ENCODE measurements around the gene GPRIN3.
A peak's percentile ranks its signal among the peaks of the same experiment; 100 is the strongest.

GPRIN3 gene

GRCh38 chr4:89253935-89254334 is 53.7 kb downstream of the GPRIN3 start:
- no peak for DNase-seq

- no peak for DNase-seq
Observed at GRCh38 chr4:89253311-89253710, 54.3 kb downstream of the GPRIN3 start.

- no peak for DNase-seq
Observed at GRCh38 chr4:89251396-89251795, 56.2 kb downstream of the GPRIN3 start.

GRCh38 chr4:89249716-89250361 is 57.8 kb downstream of the GPRIN3 start:
- DNase-seq = peak; percentile 45 to 59

- DNase-seq = no peak
Observed at GRCh38 chr4:89249313-89249712, 58.3 kb downstream of the GPRIN3 start.

- DNase-seq = peak; percentile 76 to 85
Observed at GRCh38 chr4:89248879-89249281, 58.7 kb downstream of the GPRIN3 start.

DNA sequence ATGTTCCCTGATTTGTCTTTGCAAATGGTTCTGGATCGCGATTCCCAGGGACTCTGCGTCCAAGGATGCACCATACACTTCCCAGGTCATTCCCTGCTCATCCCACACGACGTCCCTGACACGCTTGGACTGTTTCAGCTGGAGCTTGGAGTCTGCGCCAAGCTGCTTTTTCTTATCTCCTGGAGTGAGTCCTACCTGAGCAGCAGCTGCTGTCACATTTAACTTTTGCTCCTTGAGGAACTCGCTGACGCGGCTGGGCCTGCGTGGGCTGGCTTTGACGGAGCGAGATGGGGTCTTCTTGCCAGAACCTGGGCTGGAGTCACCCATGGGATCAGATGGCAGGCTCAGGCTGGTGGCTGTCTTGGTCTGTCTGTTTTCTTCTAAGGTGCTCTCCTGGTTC is 59.6 kb downstream of the GPRIN3 start:
- DNase-seq = no peak

GRCh38 chr4:89245459-89245858 is 62.1 kb downstream of the GPRIN3 start:
- DNase-seq = peak; percentile 65 to 74

DNA sequence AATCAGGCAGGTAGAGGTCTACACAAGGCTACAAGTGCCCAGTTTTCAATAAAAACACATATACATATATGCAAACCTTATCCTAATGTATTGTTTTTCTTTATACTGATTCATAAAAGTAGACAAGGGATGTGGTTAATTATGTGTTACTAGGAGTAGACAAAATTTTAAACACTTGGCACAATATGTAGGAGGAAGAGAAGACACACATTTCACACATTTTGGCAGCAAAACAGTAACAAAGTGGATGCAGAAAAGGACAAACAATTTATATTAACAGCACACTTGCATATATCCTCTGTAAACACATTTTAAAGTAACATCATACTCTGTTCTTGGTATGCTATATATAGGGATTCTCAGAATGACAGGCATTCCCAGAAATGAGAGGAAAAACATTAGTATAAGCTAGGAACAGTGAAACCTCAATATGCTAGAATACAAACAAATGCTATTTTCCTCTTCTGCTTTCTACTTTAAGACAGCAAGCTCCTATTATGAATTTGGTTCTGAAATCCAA is 63.8 kb downstream of the GPRIN3 start:
- no peak for DNase-seq

DNA sequence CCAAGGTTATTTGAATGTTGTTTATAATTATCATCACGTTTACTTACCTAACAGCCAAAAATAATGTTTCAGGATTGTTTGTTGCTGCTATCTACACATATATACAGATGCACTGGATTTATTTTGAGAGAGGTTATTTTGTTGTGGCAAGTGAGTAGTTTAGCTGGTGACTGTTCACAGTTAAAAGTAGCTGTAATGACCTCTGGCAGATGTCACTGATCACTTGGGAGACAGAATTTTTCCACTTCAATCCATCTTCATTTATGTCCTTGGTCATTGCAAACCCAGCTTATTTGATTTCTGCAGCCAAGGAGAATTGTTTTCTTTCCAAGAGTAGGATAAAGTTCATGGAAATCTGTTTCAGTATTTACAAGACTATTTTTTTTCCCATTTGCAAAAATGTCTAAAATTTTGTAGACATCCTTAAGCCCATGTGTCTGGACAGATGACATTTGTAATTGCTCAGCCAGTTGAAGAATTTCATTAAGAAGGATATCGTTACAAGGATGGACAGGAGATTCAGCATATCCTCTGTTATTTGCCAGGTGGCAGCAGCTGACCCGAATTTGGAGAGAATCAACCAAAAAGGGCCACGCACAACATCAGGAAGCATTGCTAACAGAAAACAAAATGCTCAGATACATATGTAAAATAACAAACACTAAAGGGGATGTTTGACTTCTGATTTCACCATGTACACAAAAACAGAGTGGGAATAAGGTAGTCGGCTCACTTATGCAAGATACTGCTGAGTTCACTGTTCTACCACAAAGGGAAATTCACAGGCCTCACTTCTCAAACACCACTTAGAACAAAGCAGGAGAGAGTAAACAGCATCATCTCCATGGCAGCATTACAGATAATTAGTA is 64.5 kb downstream of the GPRIN3 start:
- peak in 1 of 2 experiments; percentile 5 for DNase-seq

- no peak for DNase-seq
Observed at GRCh38 chr4:89242216-89242615, 65.4 kb downstream of the GPRIN3 start.

GRCh38 chr4:89230271-89230670 is 77.3 kb downstream of the GPRIN3 start:
- DNase-seq = no peak

DNA sequence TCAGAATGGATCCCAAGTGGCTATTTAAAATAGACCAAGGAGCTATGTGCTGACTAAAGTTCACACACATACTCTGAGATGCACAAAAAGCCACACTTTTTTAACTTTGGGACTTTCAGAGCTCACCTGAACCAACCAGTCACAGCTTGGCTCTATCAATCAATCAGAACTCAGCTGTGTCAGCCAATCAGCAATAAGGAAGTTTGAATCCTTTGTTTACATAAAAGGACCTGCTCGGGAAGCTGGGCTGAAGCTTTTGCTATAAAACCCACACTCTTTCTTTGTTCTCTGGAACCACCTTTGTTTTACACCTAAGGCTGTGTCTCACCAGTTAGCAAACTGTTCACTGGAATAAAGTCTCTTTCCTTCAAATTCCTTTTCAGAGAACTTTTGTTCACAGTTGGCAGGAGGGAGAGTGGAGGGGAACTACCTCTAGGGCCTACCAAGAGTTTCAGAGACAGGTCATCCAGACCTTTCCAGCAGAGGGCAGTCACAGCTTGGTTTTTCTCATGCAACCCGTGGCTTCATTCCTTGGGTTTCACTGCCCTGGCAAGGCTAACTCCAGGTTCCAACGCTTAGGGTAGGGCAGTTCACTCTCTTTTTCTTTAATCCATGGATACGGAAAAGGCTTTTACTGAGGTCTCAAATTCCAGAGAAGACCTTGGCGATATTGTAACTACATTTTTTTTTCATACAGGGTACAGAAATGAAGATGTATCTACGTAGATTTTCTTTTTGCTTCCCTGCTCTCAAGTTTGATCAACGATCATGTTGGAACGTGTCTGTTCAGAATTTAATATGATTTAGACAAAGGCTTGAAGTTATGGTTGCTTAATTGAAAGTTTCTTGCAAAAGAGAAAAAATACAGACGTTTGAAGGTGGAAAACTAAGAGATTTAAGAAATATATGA is 80.7 kb downstream of the GPRIN3 start:
- peak; percentile 50 to 65 for DNase-seq

DNA sequence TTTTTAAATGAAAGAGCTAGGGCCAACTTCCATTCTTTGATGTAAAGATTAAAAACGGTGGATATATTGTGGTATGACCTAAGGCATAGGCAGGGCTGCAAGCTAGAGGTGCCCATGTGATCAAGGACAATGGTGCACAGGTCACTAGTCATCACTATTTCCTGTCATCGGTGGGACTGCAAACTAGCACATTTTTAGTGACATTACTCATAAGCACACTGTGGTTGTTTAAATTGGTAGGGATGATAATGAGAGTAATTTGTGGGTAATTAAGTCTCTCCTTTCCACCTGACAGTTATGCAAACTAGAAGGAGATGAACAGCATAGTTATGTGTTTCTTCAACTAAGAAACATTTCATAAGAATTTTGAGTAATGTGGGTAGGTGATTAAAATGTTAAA is 85.4 kb downstream of the GPRIN3 start:
- no peak for DNase-seq

DNA sequence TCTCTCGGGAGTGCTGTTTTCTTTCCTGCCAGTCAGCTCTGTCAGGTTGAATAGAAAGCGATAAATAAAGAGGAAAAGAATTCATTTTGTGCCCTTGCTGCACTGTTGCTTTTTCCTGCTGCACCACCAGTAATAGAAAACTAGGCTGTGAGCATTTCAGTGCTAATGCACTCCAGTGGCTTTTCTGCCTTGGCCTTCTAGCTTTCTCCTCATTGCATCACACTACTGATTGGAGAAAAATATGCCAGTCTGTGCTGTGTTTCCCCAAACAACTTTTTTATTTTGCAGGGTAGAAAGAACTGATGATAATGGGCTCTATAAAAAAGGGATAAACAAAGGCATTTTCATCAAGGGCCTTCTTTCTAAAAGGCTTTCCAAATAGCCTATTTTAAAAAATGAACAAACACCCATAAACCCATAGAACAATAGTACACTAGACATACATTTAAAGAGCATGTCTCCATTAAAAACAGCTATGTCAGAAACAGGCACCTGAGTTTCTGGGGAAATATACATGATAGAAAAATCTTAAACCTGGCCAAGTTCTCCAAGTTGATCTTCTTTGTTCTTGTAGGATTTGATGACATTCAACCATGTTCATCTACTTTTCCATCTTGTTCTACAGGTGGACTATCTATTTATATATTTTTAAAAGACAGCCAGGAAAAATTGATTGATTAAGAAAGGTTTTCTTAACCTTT is 86.3 kb downstream of the GPRIN3 start:
- no peak for DNase-seq

GRCh38 chr4:89218587-89218986 is 89.0 kb downstream of the GPRIN3 start:
- DNase-seq = no peak

DNA sequence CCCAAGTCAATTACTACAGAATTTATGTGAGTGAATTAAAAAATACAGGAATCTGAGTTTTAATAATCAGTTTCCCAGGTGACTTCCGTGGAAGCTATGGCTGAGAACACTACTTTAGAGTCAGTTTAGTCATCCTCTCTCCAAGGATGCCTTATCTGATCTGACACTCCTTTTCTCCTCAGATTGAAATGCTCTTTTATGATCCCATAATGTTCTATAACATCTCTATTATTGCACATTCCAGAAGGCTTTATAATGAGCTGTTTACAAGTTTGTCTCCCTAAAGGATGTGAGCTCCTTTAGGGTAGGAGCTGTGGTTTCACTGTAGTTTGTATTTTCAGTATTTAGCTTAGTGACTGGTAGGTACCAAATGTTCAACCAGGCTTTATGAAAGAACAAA is 90.0 kb downstream of the GPRIN3 start:
- DNase-seq = no peak

GRCh38 chr4:89216866-89217265 is 90.7 kb downstream of the GPRIN3 start:
- no peak for DNase-seq

- no peak for DNase-seq
Observed at GRCh38 chr4:89216422-89216821, 91.2 kb downstream of the GPRIN3 start.

DNA sequence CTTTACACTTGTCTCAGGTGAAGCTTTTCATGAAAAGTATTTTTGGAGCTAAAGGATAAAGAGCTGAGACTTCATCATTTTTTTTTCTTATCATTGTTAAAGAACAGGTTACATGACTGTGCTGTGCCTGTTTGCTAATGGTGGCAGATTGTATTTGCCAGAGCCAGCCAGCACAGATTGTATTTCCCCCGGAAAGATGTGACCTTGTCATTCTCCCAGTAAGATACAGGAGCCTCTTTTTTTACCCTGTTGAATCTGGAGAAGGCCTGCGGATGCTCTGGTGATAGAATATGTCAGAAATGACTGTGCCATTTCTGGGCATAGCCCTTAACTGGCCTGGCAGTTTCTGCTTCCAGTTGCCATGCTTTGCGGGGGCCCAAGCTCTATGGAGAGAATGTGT is 91.9 kb downstream of the GPRIN3 start:
- DNase-seq = no peak

GRCh38 chr4:89214308-89214707 is 93.3 kb downstream of the GPRIN3 start:
- DNase-seq = no peak

- DNase-seq = no peak
Observed at GRCh38 chr4:89213382-89213701, 94.3 kb downstream of the GPRIN3 start.
